HepG2 (cell line): ENCODE data around the gene TBC1D22A. TPM values are rescaled to one million over a fixed set of nuclear protein-coding genes. Genes with fewer than 3 reads are reported as not detected.

ENCODE experiments used
- ATAC-seq: fragments of 200-7000 bp; cut with Tn5 transposase; 3 replicates; pipeline ENCODE4 v1.9.1; 2020; ENCODE audit warnings: mild to moderate bottlenecking, moderate library complexity
- BruUV-seq: library from RNA; stranded (reverse); fragments of 400-500 nt; replicated peaks from 2 replicates; lab custom pipeline; 2021; lab: Mats Ljungman, UMichigan
- CTCF ChIA-PET: fragments of 300-600 bp; formaldehyde crosslinking; extraction: SDS; loops from one replicate; lab custom pipeline; 2021; ENCODE audit warnings: low total read pairs, inconsistent platforms, low intra/inter-chr PET ratio; lab: Yijun Ruan, JAX
- POLR2A ChIA-PET: fragments of 350-600 bp; sonication (Branson Sonifier 250); formaldehyde crosslinking; loops from one replicate; lab custom pipeline; 2020; ENCODE audit warnings: antibody characterized with exemption, inconsistent platforms; lab: Yijun Ruan, JAX
- DNase-seq: peaks from one replicate; pipeline ENCODE4 v3.0.0-alpha.2; 2015; ENCODE audit warnings: low spot score
- FAIRE-seq: peaks from 3 replicates; lab custom pipeline; 2011; peaks lifted over from hg19 to GRCh38; lab: Jason Lieb, UNC
- H2AFZ ChIP-seq: one replicate; pipeline ENCODE4 v1.6.1; 2011; ENCODE audit warnings: low read length, inconsistent platforms
- H3K27ac ChIP-seq: fragments of 300-600 bp; 3 replicates; pipeline ENCODE4 v1.8.0; 2011; ENCODE audit warnings: mixed run types, mild to moderate bottlenecking, mixed read lengths, low read length, inconsistent platforms; ENCODE audit not compliant: insufficient read depth; ENCODE audit errors: extremely low read length
- H3K27me3 ChIP-seq, 2 experiments: fragments of 200-600 bp in 1 of 2; 2 replicates in 1 of 2; 3 replicates in 1 of 2; pipeline versions ENCODE4 v1.6.0 to v1.8.0; 2011; ENCODE audit warnings: low read length in 2 of 2, mild to moderate bottlenecking in 2 of 2, moderate library complexity in 2 of 2, inconsistent platforms in 1 of 2; ENCODE audit not compliant: insufficient read depth in 2 of 2, control insufficient read depth in 1 of 2
- H3K36me3 ChIP-seq, 2 experiments: fragments of 200-600 bp in 1 of 2; replicated peaks in 1 of 2; 2 replicates in 1 of 2; 3 replicates in 1 of 2; pipeline versions ENCODE4 v1.5.1 to v1.8.0; 2011; ENCODE audit warnings: low read length in 2 of 2, inconsistent platforms in 1 of 2; ENCODE audit not compliant: insufficient read depth in 2 of 2, control insufficient read depth in 1 of 2
- H3K4me1 ChIP-seq: 2 replicates; pipeline ENCODE4 v1.5.1; 2012; ENCODE audit warnings: low read length, inconsistent platforms; ENCODE audit not compliant: insufficient read depth
- H3K4me2 ChIP-seq: 2 replicates; pipeline ENCODE4 v1.6.0; 2011; ENCODE audit warnings: low read depth, low read length, inconsistent platforms
- H3K4me3 ChIP-seq, 3 experiments: fragments of 200-600 bp in 1 of 3; sonication (generic), shearing (Covaris generic) in 1 of 3; replicated peaks in 1 of 3; 2 replicates each; pipeline ENCODE4 v1.5.1; 2011 to 2016; ENCODE audit warnings: low read length in 3 of 3, inconsistent platforms in 2 of 3, low read depth in 2 of 3, mild to moderate bottlenecking in 2 of 3, control low read depth in 1 of 3, mixed read lengths in 1 of 3; ENCODE audit not compliant: insufficient read depth in 1 of 3
- H3K79me2 ChIP-seq: one replicate; pipeline ENCODE4 v1.6.1; 2011; ENCODE audit warnings: low read length, inconsistent platforms; ENCODE audit not compliant: insufficient read depth
- H3K9ac ChIP-seq: 2 replicates; pipeline ENCODE4 v1.6.0; 2011; ENCODE audit warnings: mild to moderate bottlenecking, low read depth, low read length, inconsistent platforms; ENCODE audit not compliant: insufficient read depth
- H3K9me3 ChIP-seq: 2 replicates; pipeline ENCODE4 v1.5.1; 2012; ENCODE audit warnings: mild to moderate bottlenecking, low read length
- H4K20me1 ChIP-seq: 2 replicates; pipeline ENCODE4 v1.6.0; 2011; ENCODE audit warnings: inconsistent platforms, mild to moderate bottlenecking, low read length, moderate library complexity; ENCODE audit not compliant: insufficient read depth
- IKZF4 ChIP-seq: sonication (generic); formaldehyde crosslinking; IDR thresholded peaks from 2 replicates; pipeline ENCODE4 v1.5.1; 2020; ENCODE audit warnings: borderline replicate concordance, mild to moderate bottlenecking, low read depth, missing genetic modification reagents; ENCODE audit errors: not compliant biosample characterization
- JARID2 ChIP-seq: sonication (generic); formaldehyde crosslinking; IDR thresholded peaks from 2 replicates; pipeline ENCODE4 v1.8.1; 2023; ENCODE audit warnings: missing genetic modification reagents, inconsistent platforms; ENCODE audit not compliant: insufficient replicate concordance
- KDM3A ChIP-seq: IDR thresholded peaks from 2 replicates; pipeline ENCODE4 v1.6.1; 2018; ENCODE audit warnings: low read depth, missing compliant biosample characterization
- KLF16 ChIP-seq, 2 experiments: sonication (generic) in 1 of 2; formaldehyde crosslinking in 1 of 2; IDR thresholded peaks; 2 replicates each; pipeline versions ENCODE4 v1.6.1 to v1.8.0; 2016 to 2023; ENCODE audit warnings: missing genetic modification reagents in 2 of 2, missing compliant biosample characterization in 1 of 2
- MEF2D ChIP-seq: sonication (generic); formaldehyde crosslinking; IDR thresholded peaks from 2 replicates; pipeline ENCODE4 v1.5.1; 2020; ENCODE audit warnings: mild to moderate bottlenecking, missing genetic modification reagents
- NFATC3 ChIP-seq: sonication (generic); formaldehyde crosslinking; IDR thresholded peaks from 2 replicates; pipeline ENCODE4 v1.5.1; 2020; ENCODE audit warnings: mild to moderate bottlenecking, missing genetic modification reagents
- ZNF329 ChIP-seq: sonication (generic); formaldehyde crosslinking; IDR thresholded peaks from 2 replicates; pipeline ENCODE4 v1.9.0; 2021; ENCODE audit warnings: low read depth, mild to moderate bottlenecking, missing genetic modification reagents
- ZNF766 ChIP-seq: sonication (generic); formaldehyde crosslinking; IDR thresholded peaks from 2 replicates; pipeline ENCODE4 v1.5.0; 2020; ENCODE audit warnings: missing genetic modification reagents, borderline replicate concordance
- WGBS: methylation state at CpG from one replicate; pipeline ENCODE4 v1.1.6; 2017; ENCODE audit warnings: low lambda C conversion rate; 5-methylcytosine and 5-hydroxymethylcytosine counted together
- in situ Hi-C: cut with HindIII; loops from 2 replicates; pipeline ENCODE4 v1.10.0; 2017; ENCODE audit warnings: low pct_unique_long_range_greater_than_20kb; ENCODE audit not compliant: extremely low pct_ligation_motif_present
- intact Hi-C: fragments of 100-400 bp; cut with micrococcal nuclease; formaldehyde crosslinking; loops from one replicate; pipeline ENCODE4 v1.10.0; 2022; ENCODE audit not compliant: unreplicated experiment
- polyA plus RNA-seq, 8 experiments: library from polyadenylated mRNA; depleted of rRNA in 3 of 8; stranded (reverse) in 7 of 8; unstranded in 1 of 8; fragments of >200 nt; fragmentation: Illumina TruSeq in 4 of 8; extraction: Trizol in 4 of 8; gene quantifications; 2 replicates each; pipeline versions ENCODE4 v1.2.1 to v1.2.3, GENCODE V29; 2011 to 2016; ENCODE audit warnings: low read depth in 4 of 8, missing spikeins in 1 of 8, mixed read lengths in 1 of 8; ENCODE audit not compliant: insufficient read depth in 1 of 8
- total RNA-seq, 5 experiments: library from RNA; depleted of rRNA; stranded (reverse); fragments of >200 nt; fragmentation: Illumina TruSeq; extraction: Trizol; gene quantifications; 2 replicates each; pipeline ENCODE4 v1.2.3, GENCODE V29; 2016; ENCODE audit warnings: low read depth in 1 of 5
- TF ChIP-seq, protein P1 (sequence below): sonication (generic); formaldehyde crosslinking; IDR thresholded peaks from 2 replicates; pipeline ENCODE4 v1.4.0; 2020; ENCODE audit warnings: missing genetic modification reagents

TBC1D22A gene
- total and polyA plus RNA-seq, 2 of the 13 experiments (the other 11 are each of a cell fraction or from before 2014, with no cell fraction given): 17.3 to 18.0 TPM

DNA sequence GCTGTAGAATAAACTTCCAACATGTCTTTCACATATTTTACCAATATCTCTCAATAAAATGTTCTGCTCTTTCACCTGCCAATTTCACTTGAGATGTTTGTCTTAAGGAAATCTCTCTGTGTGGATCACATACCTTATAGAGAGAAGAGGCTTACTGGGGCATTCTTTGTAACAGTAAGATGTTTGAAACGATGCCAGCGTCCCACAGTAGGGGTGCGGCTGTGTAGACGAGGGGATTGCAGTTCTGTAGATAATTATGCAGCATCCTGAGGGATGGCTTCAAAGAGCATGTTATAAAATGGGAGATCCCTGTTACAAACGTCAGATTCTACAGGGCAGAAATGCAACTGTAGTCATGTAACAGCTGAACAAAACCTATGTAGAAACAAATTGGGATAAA is 200.0 kb downstream of the TBC1D22A start:
- Histone ChIP-seq H3K9ac (no peak overlapping the region), H4K20me1 (no peaks in the 10 kb centered on the region; the same call in 1 of the 2 replicates), H3K27ac (no peak overlapping the region), H3K36me3 (peaks cover 0 to 1% of the 10 kb centered on the region in 2 experiments; a peak in 1 of 5 replicates), H3K4me1 (no peaks in the 10 kb centered on the region), H3K4me2 (no peak overlapping the region), H2AFZ (no peak overlapping the region), H3K9me3 (no peaks in the 10 kb centered on the region), H3K27me3 (no peaks in the 10 kb centered on the region), H3K4me3 (no peak overlapping the region)
- POLR2A ChIA-PET: no interaction called here
- no peak for FAIRE-seq
- in situ Hi-C loops (no loop called here), intact Hi-C loops (no loop called here)
- no TSS peak for BruUV-seq
- no peak for DNase-seq
- 94% methylated on average over 5 of the region's 5 CpGs for WGBS
- no peak for ATAC-seq
- CTCF ChIA-PET: no interaction called here
- TF ChIP-seq KLF16 (CRISPR knock-in tag; IDR thresholded peaks at IDR 0.05): no peak
- no peak for TF ChIP-seq MEF2D (CRISPR knock-in tag)
- no peak for TF ChIP-seq IKZF4
- no peak for TF ChIP-seq NFATC3 (CRISPR knock-in tag)
- no peak for TF ChIP-seq ZNF329 (CRISPR knock-in tag)
- TF ChIP-seq, all 625 proteins: peak for 0
- no peaks in the 10 kb centered on the region for H3K79me2 ChIP-seq

DNA sequence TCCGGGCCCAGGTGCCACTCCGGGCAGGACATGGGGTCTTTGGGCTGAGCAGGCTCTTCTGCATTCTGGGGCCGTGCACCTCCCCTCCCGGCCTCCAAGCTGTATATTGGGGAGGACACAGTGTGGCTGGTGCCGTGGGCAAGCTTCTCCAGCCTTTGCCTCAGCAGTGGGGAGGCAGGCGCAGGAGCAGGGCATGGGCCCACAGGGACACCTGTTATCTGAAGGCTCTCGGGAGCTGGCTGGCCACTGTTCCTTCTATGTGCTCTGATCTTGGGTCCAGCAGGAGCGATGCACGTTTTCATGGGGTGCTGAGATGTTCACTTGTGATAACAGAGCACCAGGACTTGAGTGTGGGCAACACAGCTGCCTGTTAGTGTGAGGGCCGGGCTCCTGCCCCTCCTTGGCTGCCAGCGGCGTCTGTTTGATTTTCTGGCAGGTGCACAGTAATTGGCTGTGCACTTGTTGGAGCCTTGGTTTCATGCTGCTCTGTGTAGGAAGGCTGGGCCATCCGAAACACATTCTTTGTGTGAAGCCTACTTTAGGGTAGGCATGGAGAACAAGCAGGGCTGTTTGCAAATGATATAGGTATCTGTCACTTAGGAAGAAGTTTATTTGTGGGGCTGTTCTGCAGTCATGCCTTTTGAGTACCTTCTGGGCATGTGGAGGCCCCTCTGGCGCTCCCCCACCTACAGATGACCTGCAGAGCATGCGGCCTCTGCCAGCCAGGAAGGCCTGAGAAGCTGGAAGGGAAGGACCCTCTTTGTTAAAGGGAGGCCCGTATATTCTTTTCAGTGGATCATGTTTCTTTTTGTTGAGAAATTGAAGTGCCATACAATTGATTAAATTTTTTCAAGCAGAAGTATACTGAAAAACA is 201.5 kb downstream of the TBC1D22A start:
- intact Hi-C loops: no loop called here
- H4K20me1 ChIP-seq: peaks cover 2% of the 10 kb centered on the region; the same call in 1 of the 2 replicates
- H2AFZ ChIP-seq: no peak overlapping the region
- in situ Hi-C loops: no loop called here
- FAIRE-seq (no peak), ATAC-seq (no peak), DNase-seq (no peak)
- no peak overlapping the region for H3K9ac ChIP-seq
- no peaks in the 10 kb centered on the region for H3K27me3 ChIP-seq
- H3K79me2 ChIP-seq: no peaks in the 10 kb centered on the region
- no peak overlapping the region for H3K4me3 ChIP-seq
- peaks cover 0 to 1% of the 10 kb centered on the region in 2 experiments; a peak in 1 of 5 replicates for H3K36me3 ChIP-seq
- TF ChIP-seq, protein P1, sequence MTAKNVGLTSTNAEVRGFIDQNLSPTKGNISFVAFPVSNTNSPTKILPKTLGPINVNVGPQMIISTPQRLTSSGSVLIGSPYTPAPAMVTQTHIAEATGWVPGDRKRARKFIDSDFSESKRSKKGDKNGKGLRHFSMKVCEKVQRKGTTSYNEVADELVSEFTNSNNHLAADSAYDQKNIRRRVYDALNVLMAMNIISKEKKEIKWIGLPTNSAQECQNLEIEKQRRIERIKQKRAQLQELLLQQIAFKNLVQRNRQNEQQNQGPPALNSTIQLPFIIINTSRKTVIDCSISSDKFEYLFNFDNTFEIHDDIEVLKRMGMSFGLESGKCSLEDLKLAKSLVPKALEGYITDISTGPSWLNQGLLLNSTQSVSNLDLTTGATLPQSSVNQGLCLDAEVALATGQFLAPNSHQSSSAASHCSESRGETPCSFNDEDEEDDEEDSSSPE (CRISPR knock-in tag): no peak
- TF ChIP-seq ZNF766 (CRISPR knock-in tag) (no peak), JARID2 (CRISPR knock-in tag) (no peak), KDM3A (CRISPR knock-in tag) (no peak)
- ChIA-PET CTCF (no interaction called here), POLR2A (no interaction called here)
- no peaks in the 10 kb centered on the region for H3K9me3 ChIP-seq
- no peaks in the 10 kb centered on the region for H3K4me1 ChIP-seq
- WGBS: 80% methylated on average over 9 of the region's 16 CpGs
- no peak overlapping the region for H3K27ac ChIP-seq
- no TSS peak for BruUV-seq
- H3K4me2 ChIP-seq: no peak overlapping the region
